Smooth muscle cell (in vitro differentiated cells): ENCODE measurements around the gene ABCA1. TPM values are rescaled to one million over a fixed set of nuclear protein-coding genes. Genes with fewer than 3 reads are reported as not detected.

ENCODE experiments used
- DNase-seq: peaks from one replicate; lab custom pipeline; 2025; ENCODE audit not compliant: unreplicated experiment; lab: John Stamatoyannopoulos, UW
- H2AFZ ChIP-seq: fragments of 200-600 bp; sonication (generic); 2 replicates; pipeline ENCODE4 v1.6.0; 2016; ENCODE audit warnings: antibody characterized with exemption, low read depth, mild to moderate bottlenecking
- H3F3A ChIP-seq: fragments of 200-600 bp; sonication (generic); 2 replicates; pipeline ENCODE4 v1.6.0; 2017; ENCODE audit warnings: antibody characterized with exemption, low read depth
- H3K27ac ChIP-seq: fragments of 200-600 bp; sonication (generic); 2 replicates; pipeline ENCODE4 v1.5.1; 2016; ENCODE audit warnings: low read depth, mild to moderate bottlenecking
- H3K27me3 ChIP-seq: fragments of 200-600 bp; sonication (generic); 2 replicates; pipeline ENCODE4 v1.6.1; 2016; ENCODE audit warnings: low read depth, mild to moderate bottlenecking
- H3K36me3 ChIP-seq: fragments of 200-600 bp; sonication (generic); 2 replicates; pipeline ENCODE4 v1.5.1; 2016; ENCODE audit warnings: low read depth
- H3K4me1 ChIP-seq: fragments of 200-600 bp; sonication (generic); 2 replicates; pipeline ENCODE4 v1.5.1; 2016; ENCODE audit warnings: low read depth
- H3K4me2 ChIP-seq: fragments of 200-600 bp; sonication (generic); 2 replicates; pipeline ENCODE4 v1.6.0; 2016; ENCODE audit warnings: mild to moderate bottlenecking
- H3K4me3 ChIP-seq: fragments of 200-600 bp; sonication (generic); 2 replicates; pipeline ENCODE4 v1.5.1; 2016; ENCODE audit warnings: mild to moderate bottlenecking
- H3K79me2 ChIP-seq: fragments of 200-600 bp; sonication (generic); 2 replicates; pipeline ENCODE4 v1.6.0; 2016; ENCODE audit warnings: low read depth, mild to moderate bottlenecking
- H3K9ac ChIP-seq: fragments of 200-600 bp; sonication (generic); 2 replicates; pipeline ENCODE4 v1.6.0; 2016; ENCODE audit warnings: low read depth
- H3K9me3 ChIP-seq: fragments of 200-600 bp; sonication (generic); replicated peaks from 2 replicates; pipeline ENCODE4 v1.5.1; 2016; ENCODE audit warnings: low read depth
- H4K20me1 ChIP-seq: fragments of 200-600 bp; sonication (generic); 2 replicates; pipeline ENCODE4 v1.6.0; 2016; ENCODE audit warnings: low read depth
- WGBS: methylation state at CpG from one replicate; pipeline ENCODE4 v1.1.7; 2016; ENCODE audit warnings: low lambda C conversion rate; 5-methylcytosine and 5-hydroxymethylcytosine counted together
- polyA plus RNA-seq: library from polyadenylated mRNA; unstranded; fragments of >200 nt; fragmentation: Nextera tagmentation; extraction: Ambion mirVana; gene quantifications from 2 replicates; pipeline ENCODE4 v1.2.1, GENCODE V29; 2016
- total RNA-seq: library from RNA; depleted of rRNA; stranded (reverse); fragments of >200 nt; gene quantifications from 2 replicates; pipeline ENCODE4 v1.2.3, GENCODE V29; 2014
- TF ChIP-seq, protein P1 (sequence below): fragments of 200-600 bp; sonication (generic); IDR thresholded peaks from 2 replicates; pipeline ENCODE4 v1.5.1; 2017; ENCODE audit warnings: borderline replicate concordance, mild to moderate bottlenecking, antibody characterized with exemption; ENCODE audit not compliant: insufficient read depth, poor library complexity, severe bottlenecking

Gene ABCA1
- total and polyA plus RNA-seq, 2 experiments from 2014 or later: 2.8 to 29.6 TPM

DNA sequence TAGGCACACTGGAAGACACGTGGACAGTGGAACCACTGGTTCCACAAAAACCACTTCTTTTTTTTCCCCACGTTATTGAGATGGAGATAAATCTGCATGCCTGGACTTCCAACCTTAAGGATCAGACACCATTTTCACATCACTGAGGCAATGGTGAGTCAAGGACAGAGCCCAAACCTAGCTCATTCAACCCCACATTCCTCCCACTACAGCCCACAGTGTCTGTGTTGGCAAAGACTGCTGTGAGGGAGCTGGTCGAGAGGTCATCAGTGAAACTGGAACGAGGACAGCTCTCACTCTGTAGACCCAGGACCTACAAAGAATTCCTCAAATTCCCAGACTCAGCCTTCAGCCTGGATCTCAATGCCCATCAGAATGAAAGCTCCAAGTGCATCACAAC is 74.8 kb downstream of the ABCA1 start:
- no peaks in the 10 kb centered on the region for H3F3A ChIP-seq
- TF ChIP-seq, protein P1, sequence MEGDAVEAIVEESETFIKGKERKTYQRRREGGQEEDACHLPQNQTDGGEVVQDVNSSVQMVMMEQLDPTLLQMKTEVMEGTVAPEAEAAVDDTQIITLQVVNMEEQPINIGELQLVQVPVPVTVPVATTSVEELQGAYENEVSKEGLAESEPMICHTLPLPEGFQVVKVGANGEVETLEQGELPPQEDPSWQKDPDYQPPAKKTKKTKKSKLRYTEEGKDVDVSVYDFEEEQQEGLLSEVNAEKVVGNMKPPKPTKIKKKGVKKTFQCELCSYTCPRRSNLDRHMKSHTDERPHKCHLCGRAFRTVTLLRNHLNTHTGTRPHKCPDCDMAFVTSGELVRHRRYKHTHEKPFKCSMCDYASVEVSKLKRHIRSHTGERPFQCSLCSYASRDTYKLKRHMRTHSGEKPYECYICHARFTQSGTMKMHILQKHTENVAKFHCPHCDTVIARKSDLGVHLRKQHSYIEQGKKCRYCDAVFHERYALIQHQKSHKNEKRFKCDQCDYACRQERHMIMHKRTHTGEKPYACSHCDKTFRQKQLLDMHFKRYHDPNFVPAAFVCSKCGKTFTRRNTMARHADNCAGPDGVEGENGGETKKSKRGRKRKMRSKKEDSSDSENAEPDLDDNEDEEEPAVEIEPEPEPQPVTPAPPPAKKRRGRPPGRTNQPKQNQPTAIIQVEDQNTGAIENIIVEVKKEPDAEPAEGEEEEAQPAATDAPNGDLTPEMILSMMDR: no peak
- H3K27ac ChIP-seq: no peak overlapping the region
- peaks cover 6% of the 10 kb centered on the region for H3K4me1 ChIP-seq
- no peak overlapping the region for H2AFZ ChIP-seq
- WGBS: 85% methylated on average over 4 of the region's 4 CpGs
- DNase-seq: no peak
- H4K20me1 ChIP-seq: peaks cover 27% of the 10 kb centered on the region
- H3K9ac ChIP-seq: no peak overlapping the region
- no peak overlapping the region for H3K4me3 ChIP-seq
- H3K79me2 ChIP-seq: no peaks in the 10 kb centered on the region
- no peaks in the 10 kb centered on the region for H3K27me3 ChIP-seq
- H3K4me2 ChIP-seq: no peak overlapping the region
- no peaks in the 10 kb centered on the region for H3K9me3 ChIP-seq
- H3K36me3 ChIP-seq: no peaks in the 10 kb centered on the region

DNA sequence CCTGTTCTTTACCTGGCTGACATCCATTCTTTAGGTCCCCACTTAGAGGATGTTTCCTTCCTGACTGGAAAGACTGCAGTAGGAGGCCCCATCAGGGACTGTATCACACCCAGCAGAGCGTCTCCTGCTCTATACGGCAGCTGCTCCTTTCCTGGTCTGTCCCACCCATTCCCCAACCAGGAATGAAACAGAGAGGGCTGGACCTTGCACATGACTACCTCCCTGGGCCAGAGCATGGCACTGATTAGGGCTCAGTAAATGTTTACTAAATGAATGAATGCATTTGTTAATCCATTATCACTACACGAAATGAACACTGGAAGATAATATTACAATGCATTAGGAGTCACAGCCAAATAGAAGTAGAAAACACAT is 76.4 kb downstream of the ABCA1 start:
- Histone ChIP-seq H3K79me2 (no peaks in the 10 kb centered on the region), H3K4me2 (no peak overlapping the region), H3K36me3 (no peaks in the 10 kb centered on the region), H3K4me3 (no peak overlapping the region), H3K27me3 (no peaks in the 10 kb centered on the region), H3K27ac (no peak overlapping the region), H3K9me3 (no peaks in the 10 kb centered on the region), H3K9ac (no peak overlapping the region), H4K20me1 (peaks cover 32% of the 10 kb centered on the region), H3F3A (no peaks in the 10 kb centered on the region), H3K4me1 (peaks cover 4% of the 10 kb centered on the region), H2AFZ (no peak overlapping the region)
- TF ChIP-seq, protein P1: no peak
- 87% methylated on average over 3 of the region's 3 CpGs for WGBS
- DNase-seq: no peak

DNA sequence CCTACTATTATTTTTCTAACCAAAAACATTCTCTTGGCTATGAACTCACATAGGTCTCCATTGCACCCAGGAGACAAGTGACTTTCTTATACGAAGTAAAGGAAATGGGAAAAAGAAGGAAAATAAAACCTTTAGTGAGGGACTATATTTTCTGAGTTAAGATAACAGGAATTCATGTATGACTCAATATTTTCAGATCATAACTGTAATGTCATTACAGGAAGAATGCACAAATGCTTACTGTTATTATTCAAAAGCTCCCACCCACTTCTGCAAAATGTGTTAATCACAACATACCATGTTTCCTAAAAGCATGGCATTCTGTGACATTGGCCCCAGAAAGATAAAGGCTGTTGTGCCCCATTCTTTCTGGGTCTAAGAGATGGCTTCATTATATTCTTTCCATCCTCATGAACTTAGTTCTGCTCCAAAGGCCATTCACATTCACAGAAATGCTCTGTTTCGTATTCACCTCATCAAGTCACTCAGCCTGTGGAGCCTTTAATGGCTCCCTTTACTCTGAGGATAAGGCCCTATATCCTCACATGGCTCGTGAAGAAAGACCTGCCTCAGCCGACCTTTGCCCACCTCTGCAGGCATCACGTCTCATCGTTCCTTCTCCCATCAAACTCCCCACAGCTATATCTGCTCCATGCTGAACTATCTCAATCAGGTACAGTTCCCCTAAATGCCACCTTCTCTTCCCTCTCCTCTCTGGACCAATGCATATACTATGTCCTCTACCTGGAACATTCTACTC is 77.0 kb downstream of the ABCA1 start:
- H2AFZ ChIP-seq: no peak overlapping the region
- H3K79me2 ChIP-seq: no peaks in the 10 kb centered on the region
- 95% methylated on average over 6 of the region's 6 CpGs for WGBS
- H3K4me1 ChIP-seq: no peaks in the 10 kb centered on the region
- H4K20me1 ChIP-seq: peaks cover 31% of the 10 kb centered on the region
- DNase-seq: no peak
- no peaks in the 10 kb centered on the region for H3K9me3 ChIP-seq
- TF ChIP-seq, protein P1: no peak
- H3K27ac ChIP-seq: no peak overlapping the region
- no peaks in the 10 kb centered on the region for H3K36me3 ChIP-seq
- no peak overlapping the region for H3K4me3 ChIP-seq
- H3K27me3 ChIP-seq: no peaks in the 10 kb centered on the region
- H3F3A ChIP-seq: no peaks in the 10 kb centered on the region
- no peak overlapping the region for H3K9ac ChIP-seq
- H3K4me2 ChIP-seq: no peak overlapping the region

- Histone ChIP-seq H3K9me3 (no peaks in the 10 kb centered on the region), H4K20me1 (peaks cover 22% of the 10 kb centered on the region), H3K4me1 (no peaks in the 10 kb centered on the region), H3K27me3 (no peaks in the 10 kb centered on the region), H3K36me3 (no peaks in the 10 kb centered on the region), H3K4me3 (no peak overlapping the region), H3K79me2 (no peaks in the 10 kb centered on the region), H3K27ac (no peak overlapping the region), H3F3A (no peaks in the 10 kb centered on the region), H3K4me2 (no peak overlapping the region), H2AFZ (no peak overlapping the region), H3K9ac (no peak overlapping the region)
- DNase-seq: no peak
- TF ChIP-seq, protein P1: no peak
Observed at GRCh38 chr9:104849023-104849422, 78.9 kb downstream of the ABCA1 start.
